ENCODE measurements around the gene OR4D10.
"Not testable (repeated sequence)": the region's sequence is repeated elsewhere in the genome, so short reads cannot be mapped to it uniquely, and the experiment has no call there.

Gene OR4D10

DNA sequence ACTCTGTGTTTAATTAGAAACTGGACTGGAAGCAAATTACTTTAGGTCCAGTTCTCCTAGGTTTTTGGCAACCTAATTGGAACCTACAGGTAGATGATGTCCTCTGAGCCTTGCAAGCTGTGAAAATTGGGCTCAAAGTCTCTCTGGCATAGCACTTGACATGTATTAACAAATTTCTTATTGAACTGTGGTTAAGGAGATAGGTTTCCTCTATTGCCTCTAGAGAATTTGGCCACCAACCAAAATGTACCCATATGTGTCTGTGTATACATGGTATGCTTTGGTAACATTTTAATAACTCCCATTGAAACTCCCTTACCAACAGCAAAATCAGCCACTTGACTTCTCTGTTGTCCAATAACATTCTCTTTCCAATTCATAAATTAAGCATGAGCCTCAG, at the start of gene OR4D10:
Gene OR4D10, plus strand, starts transcription at position 301 of the 400 bp plus-strand sequence. CDS start 4,115 bp downstream, outside the sequence.
- no peak within 1 kb of the TSS for H3K4me3 Mint-ChIP-seq
- H3K27ac Mint-ChIP-seq: no peak within 1 kb of the TSS
- H3K9me3 Mint-ChIP-seq: no peaks in the 10 kb centered on the region
- no peak for DNase-seq (ENCODE audit: low spot score in 2 of 2)
- no peaks in the 10 kb centered on the region for H3K36me3 Mint-ChIP-seq
- H3K4me1 Mint-ChIP-seq: peaks cover 12% of the 10 kb centered on the region
- peaks cover 7% of the 10 kb centered on the region for H3K27me3 Mint-ChIP-seq
- no peak for ATAC-seq (ENCODE audit: low read depth)

DNA sequence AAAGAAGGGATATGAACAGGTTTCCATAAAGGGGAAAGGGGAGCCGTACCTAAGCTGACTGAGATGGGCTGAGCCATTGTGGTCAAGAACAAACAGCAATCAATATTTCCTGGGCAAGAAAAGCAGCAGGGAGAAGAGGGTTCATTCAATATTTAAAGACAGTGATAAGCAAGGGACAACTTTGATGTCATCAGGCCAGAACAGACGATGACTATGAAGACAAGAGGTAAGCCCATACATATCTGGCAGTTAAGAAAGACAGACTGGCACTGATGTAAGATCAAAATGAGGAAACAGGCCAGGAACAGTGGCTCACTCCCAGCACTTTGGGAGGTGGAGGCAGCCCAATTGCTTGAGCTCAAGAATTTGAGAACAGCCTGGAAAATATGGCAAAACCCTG, 49.3 kb upstream of the OR4D10 start:
- no peak overlapping the region for H3K27ac Mint-ChIP-seq
- H3K36me3 Mint-ChIP-seq: no peaks in the 10 kb centered on the region
- no peak overlapping the region for H3K4me3 Mint-ChIP-seq
- H3K27me3 Mint-ChIP-seq: no peaks in the 10 kb centered on the region
- no peaks in the 10 kb centered on the region for H3K9me3 Mint-ChIP-seq
- DNase-seq (ENCODE audit: low spot score in 2 of 2) (no peak), ATAC-seq (ENCODE audit: low read depth) (no peak)
- peaks cover 2% of the 10 kb centered on the region for H3K4me1 Mint-ChIP-seq

DNA sequence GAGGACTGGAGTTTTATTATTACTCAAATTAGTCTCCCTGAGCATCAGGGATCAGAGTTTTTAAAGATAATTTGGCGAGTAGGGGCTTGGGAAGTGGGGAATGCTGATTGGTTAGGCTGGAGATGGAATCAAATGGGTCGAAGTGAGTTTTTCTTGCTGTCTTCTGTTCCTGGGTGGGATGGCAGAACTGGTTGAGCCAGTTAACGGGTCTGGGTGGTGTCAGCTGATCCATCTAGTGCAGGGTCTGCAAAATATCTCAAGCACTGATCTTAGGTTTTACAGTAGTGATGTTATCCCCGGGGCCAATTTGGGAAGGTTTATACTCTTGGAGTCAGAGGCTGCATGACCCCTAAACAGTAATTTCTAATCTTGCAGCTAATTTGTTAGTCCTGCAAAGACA, 48.0 kb upstream of the OR4D10 start:
- no peaks in the 10 kb centered on the region for H3K36me3 Mint-ChIP-seq

GRCh38 chr11:59426361-59427067, 46.6 kb upstream of the OR4D10 start, which contains the start of gene OR5A2:
TSS of gene OR5A2 (minus strand) at chr11:59426413. CDS start at chr11:59422953, 3,460 bp downstream.
- peaks cover 3% of the 10 kb centered on the region for H3K27me3 Mint-ChIP-seq

More for the DNA sequence above, 48.0 kb upstream of the OR4D10 start:
- ATAC-seq (ENCODE audit: low read depth) (no peak), DNase-seq (ENCODE audit: low spot score in 2 of 2) (no peak)
- Mint-ChIP-seq H3K27me3 (peaks cover 2% of the 10 kb centered on the region), H3K4me1 (peaks cover 6% of the 10 kb centered on the region), H3K27ac (no peak overlapping the region), H3K4me3 (no peak overlapping the region), H3K9me3 (no peaks in the 10 kb centered on the region)

GRCh38 chr11:59427068-59427382, 46.1 kb upstream of the OR4D10 start:
- no peak for DNase-seq (ENCODE audit: low spot score in 2 of 2)
- Mint-ChIP-seq H3K27me3 (peaks cover 4% of the 10 kb centered on the region), H3K4me3 (no peak overlapping the region), H3K27ac (no peak overlapping the region), H3K36me3 (no peaks in the 10 kb centered on the region), H3K9me3 (no peaks in the 10 kb centered on the region), H3K4me1 (peaks cover 6% of the 10 kb centered on the region)
- no peak for ATAC-seq (ENCODE audit: low read depth)

More at GRCh38 chr11:59426361-59427067, 46.6 kb upstream of the OR4D10 start, which contains the start of gene OR5A2:
- no peaks in the 10 kb centered on the region for H3K9me3 Mint-ChIP-seq
- DNase-seq (ENCODE audit: low spot score in 2 of 2) (no peak), ATAC-seq (ENCODE audit: low read depth) (no peak)
- no peaks in the 10 kb centered on the region for H3K36me3 Mint-ChIP-seq
- no peak within 1 kb of the TSS for H3K27ac Mint-ChIP-seq
- H3K4me3 Mint-ChIP-seq: no peak within 1 kb of the TSS
- peaks cover 6% of the 10 kb centered on the region for H3K4me1 Mint-ChIP-seq

DNA sequence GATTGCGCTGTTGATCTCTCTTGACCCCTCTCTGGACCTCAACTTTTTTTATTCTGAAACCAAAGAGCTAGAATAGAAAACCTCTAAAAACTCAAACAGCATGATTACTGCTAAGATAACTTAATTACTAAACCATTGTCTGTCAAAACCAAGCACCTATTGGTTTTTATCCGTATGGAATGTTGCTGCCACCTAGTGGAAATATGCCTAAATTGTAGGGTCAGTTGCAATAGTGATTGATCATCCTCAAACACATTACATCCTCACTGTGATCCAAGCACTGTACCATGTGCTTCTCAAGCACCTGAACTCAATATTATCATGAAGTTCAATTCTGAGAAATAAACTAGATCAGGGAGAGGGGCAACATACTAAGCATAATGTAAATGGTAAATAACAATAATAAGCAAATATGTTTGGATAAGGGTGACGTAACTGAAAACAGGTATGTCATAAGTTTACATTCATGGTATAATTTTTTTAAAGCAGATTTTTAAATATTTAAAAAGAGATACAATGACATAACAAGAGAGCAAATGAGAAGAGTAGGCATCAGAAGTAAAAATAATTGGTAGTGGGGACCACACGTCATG, 43.1 kb upstream of the OR4D10 start:
- ATAC-seq (ENCODE audit: low read depth) (peak; percentile 87), DNase-seq (ENCODE audit: low spot score in 2 of 2) (peak; percentile 63 to 82)
- Mint-ChIP-seq H3K4me3 (no peak overlapping the region), H3K36me3 (no peaks in the 10 kb centered on the region), H3K9me3 (no peaks in the 10 kb centered on the region), H3K27ac (no peak overlapping the region), H3K4me1 (peaks cover 4% of the 10 kb centered on the region), H3K27me3 (peaks cover 4% of the 10 kb centered on the region)

DNA sequence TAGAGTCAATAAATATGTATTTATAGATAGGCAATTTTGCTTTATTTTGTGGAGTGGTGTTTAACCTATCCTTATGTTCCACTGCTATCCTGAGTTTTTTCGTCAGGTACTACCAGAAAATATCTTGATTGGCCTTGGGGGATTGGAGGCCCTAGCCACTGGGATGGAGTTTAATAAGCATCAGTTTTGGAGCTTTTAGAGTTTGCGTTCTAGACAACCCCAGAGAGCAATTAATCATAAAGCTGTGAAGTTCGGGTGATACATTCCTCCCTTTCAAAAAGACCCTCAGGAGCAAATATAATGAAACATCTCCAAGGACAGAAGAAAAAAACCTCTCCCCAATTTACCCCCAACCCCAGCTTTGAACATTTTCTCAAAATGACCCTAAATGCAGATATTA, 36.9 kb upstream of the OR4D10 start, which contains the start of gene OR5A1:
Gene OR5A1, plus strand, starts transcription at position 301 of the 400 bp plus-strand sequence. CDS start 6,700 bp downstream, outside the sequence.
- Mint-ChIP-seq H3K9me3 (no peaks in the 10 kb centered on the region), H3K27me3 (peaks cover 3% of the 10 kb centered on the region)

DNA sequence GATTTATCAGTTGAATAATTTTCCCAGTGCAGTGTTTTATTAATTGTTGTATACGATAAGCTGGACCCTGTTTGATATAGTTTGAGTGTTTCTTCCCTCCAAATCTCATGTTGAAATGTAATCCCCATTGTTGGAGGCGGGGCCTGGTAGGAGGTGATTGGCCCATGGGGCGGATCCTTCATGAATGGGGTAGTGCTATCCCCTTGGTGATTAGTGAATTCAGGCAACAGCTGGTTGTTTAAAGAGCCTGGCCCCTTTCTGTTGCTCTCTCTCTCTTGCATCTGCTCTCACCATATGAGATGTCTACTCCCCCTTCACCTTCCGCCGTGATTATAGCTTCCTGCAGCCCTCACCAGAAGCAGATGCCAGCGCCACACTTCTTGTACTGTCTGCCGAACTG, 35.3 kb upstream of the OR4D10 start:
- DNase-seq (ENCODE audit: low spot score in 2 of 2) (no peak), ATAC-seq (ENCODE audit: low read depth) (no peak)
- Mint-ChIP-seq H3K36me3 (no peaks in the 10 kb centered on the region), H3K9me3 (no peaks in the 10 kb centered on the region), H3K27me3 (peaks cover 3% of the 10 kb centered on the region), H3K4me3 (no peak overlapping the region), H3K27ac (no peak overlapping the region), H3K4me1 (no peaks in the 10 kb centered on the region)

More for the DNA sequence above, 36.9 kb upstream of the OR4D10 start, which contains the start of gene OR5A1:
- no peak for ATAC-seq (ENCODE audit: low read depth)
- H3K36me3 Mint-ChIP-seq: no peaks in the 10 kb centered on the region
- DNase-seq (ENCODE audit: low spot score in 2 of 2): no peak
- no peak within 1 kb of the TSS for H3K4me3 Mint-ChIP-seq
- H3K27ac Mint-ChIP-seq: no peak within 1 kb of the TSS
- H3K4me1 Mint-ChIP-seq: no peaks in the 10 kb centered on the region

- not testable (repeated sequence) for ATAC-seq (ENCODE audit: low read depth); H3K4me1 Mint-ChIP-seq; H3K36me3 Mint-ChIP-seq; DNase-seq (ENCODE audit: low spot score in 2 of 2); H3K4me3 Mint-ChIP-seq; H3K27ac Mint-ChIP-seq
- Mint-ChIP-seq H3K27me3 (peaks cover 14% of the 10 kb centered on the region), H3K9me3 (peaks cover 11% of the 10 kb centered on the region)
These were observed 27.5 kb upstream of the OR4D10 start for GRCh38 chr11:59445624-59446023.

GRCh38 chr11:59448484-59448883, 24.6 kb upstream of the OR4D10 start:
- Mint-ChIP-seq H3K4me3 (no peak overlapping the region), H3K4me1 (no peaks in the 10 kb centered on the region), H3K27me3 (peaks cover 10% of the 10 kb centered on the region), H3K9me3 (peaks cover 11% of the 10 kb centered on the region), H3K27ac (no peak overlapping the region), H3K36me3 (peaks cover 4% of the 10 kb centered on the region)
- ATAC-seq (ENCODE audit: low read depth) (no peak), DNase-seq (ENCODE audit: low spot score in 2 of 2) (no peak)

GRCh38 chr11:59456661-59457060, 16.5 kb upstream of the OR4D10 start, which contains the start of gene OR4D6:
TSS of gene OR4D6 (plus strand) at chr11:59456961. CDS start at chr11:59456961, 0 bp downstream.
- H3K4me1 Mint-ChIP-seq: no peaks in the 10 kb centered on the region
- DNase-seq (ENCODE audit: low spot score in 2 of 2) (no peak), ATAC-seq (ENCODE audit: low read depth) (no peak)
- no peak within 1 kb of the TSS for H3K27ac Mint-ChIP-seq
- no peak within 1 kb of the TSS for H3K4me3 Mint-ChIP-seq
- H3K27me3 Mint-ChIP-seq: peaks cover 18% of the 10 kb centered on the region
- no peaks in the 10 kb centered on the region for H3K36me3 Mint-ChIP-seq
- no peaks in the 10 kb centered on the region for H3K9me3 Mint-ChIP-seq

- H3K4me3 Mint-ChIP-seq: no peak overlapping the region
- no peaks in the 10 kb centered on the region for H3K4me1 Mint-ChIP-seq
- H3K27me3 Mint-ChIP-seq: peaks cover 20% of the 10 kb centered on the region
- DNase-seq (ENCODE audit: low spot score in 2 of 2) (no peak), ATAC-seq (ENCODE audit: low read depth) (no peak)
- no peak overlapping the region for H3K27ac Mint-ChIP-seq
- H3K36me3 Mint-ChIP-seq: no peaks in the 10 kb centered on the region
- H3K9me3 Mint-ChIP-seq: no peaks in the 10 kb centered on the region
These were observed 13.2 kb upstream of the OR4D10 start for GRCh38 chr11:59459916-59460315.

DNA sequence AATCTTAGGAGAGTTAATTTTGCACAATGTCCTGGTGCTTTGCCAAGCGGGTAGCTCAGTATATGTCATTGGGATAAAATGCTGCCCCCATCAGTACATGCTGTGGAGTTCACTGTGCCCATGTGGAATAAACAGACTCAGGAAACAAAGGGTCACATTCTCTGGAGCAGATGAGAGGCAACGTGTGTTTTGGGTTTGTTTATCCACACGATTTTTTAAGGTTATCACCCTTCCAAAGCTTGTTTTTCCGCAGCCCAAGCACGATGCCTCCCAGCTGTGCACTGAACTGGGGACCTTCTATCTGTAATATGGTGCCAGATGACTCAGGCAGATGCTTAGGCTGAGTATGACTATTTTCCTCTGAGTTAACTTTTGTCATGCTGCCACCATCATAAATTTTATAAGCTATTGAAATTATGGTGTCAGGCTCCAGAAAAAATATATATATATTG, 9.9 kb upstream of the OR4D10 start:
- DNase-seq (ENCODE audit: low spot score in 2 of 2) (no peak), ATAC-seq (ENCODE audit: low read depth) (no peak)
- H3K27ac Mint-ChIP-seq: no peak overlapping the region
- H3K9me3 Mint-ChIP-seq: no peaks in the 10 kb centered on the region
- peaks cover 14% of the 10 kb centered on the region for H3K27me3 Mint-ChIP-seq
- H3K4me3 Mint-ChIP-seq: no peak overlapping the region
- no peaks in the 10 kb centered on the region for H3K36me3 Mint-ChIP-seq
- no peaks in the 10 kb centered on the region for H3K4me1 Mint-ChIP-seq

DNA sequence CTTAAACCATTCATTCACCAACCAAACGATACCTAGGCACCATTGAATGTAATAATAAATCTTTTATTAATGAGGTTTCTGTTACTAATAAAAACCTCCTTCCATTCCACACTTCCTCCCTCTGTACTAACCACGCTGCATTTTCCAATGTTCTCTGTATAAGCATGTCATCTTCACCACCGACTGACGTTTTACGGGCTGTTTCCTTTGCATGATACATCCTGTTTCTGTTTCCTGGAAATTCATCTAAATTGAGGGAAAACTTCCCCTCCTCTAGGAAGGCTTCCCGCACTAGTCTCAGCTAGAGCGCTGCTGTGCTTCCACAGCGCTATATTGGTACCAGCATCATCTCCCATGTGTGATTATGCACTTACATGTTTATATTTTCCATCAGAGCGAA, 2.1 kb downstream of the OR4D10 start:
- Mint-ChIP-seq H3K27me3 (peaks cover 10% of the 10 kb centered on the region), H3K4me1 (peaks cover 12% of the 10 kb centered on the region), H3K4me3 (no peak overlapping the region), H3K9me3 (no peaks in the 10 kb centered on the region), H3K36me3 (no peaks in the 10 kb centered on the region), H3K27ac (no peak overlapping the region)
- ATAC-seq (ENCODE audit: low read depth) (no peak), DNase-seq (ENCODE audit: low spot score in 2 of 2) (no peak)

All from memory B cell (primary cell).